ENCODE data around the gene SLC2A10.
A peak's percentile ranks its signal among the peaks of the same experiment; 100 is the strongest.

The SLC2A10 gene

GRCh38 chr20:46704714-46705377 is 4.6 kb upstream of the SLC2A10 start:
- DNase-seq = no peak

DNA sequence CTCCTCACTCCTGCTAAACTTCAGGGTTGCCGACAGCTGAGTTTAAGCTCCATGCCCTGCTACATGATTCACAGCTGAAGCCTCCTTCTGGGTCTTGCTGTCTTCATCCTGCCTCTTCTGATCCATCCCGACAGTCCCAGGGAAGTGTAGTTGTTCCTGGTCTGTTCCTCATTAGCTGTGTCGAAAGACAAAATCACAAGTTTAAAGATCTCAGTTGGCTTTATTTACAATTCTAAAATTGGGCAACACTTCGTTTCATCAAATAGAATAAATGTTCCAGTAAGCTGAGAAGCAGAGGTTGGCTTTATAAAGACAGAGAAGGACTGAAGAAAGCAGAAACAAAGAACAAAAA is 4.1 kb upstream of the SLC2A10 start:
- DNase-seq = no peak

DNA sequence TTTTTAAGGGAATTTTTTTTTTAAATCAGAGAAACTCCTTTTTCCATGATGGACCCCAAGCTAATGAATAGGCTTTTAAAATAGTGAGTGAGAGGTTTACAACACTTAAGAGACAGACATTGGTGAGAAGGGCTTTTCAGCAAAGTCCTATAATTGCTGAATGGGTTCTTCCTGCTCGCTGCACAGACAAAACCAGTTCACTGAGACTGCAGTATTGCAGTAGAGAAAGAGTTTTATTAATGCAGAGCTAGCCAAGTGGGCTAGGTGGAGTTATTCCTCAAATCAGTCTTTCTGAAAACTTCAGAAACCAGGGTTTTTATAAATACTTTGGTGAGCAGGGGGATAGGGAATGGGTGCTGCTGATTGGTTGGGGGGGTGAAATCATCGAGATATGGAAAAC is 3.2 kb upstream of the SLC2A10 start:
- DNase-seq = no peak

GRCh38 chr20:46708172-46708860 is 1.1 kb upstream of the SLC2A10 start:
- peak in 1 of 2 donors; percentile 12 for DNase-seq

GRCh38 chr20:46709055-46709458 is 392 bp upstream of the SLC2A10 start:
- no peak for DNase-seq

DNA sequence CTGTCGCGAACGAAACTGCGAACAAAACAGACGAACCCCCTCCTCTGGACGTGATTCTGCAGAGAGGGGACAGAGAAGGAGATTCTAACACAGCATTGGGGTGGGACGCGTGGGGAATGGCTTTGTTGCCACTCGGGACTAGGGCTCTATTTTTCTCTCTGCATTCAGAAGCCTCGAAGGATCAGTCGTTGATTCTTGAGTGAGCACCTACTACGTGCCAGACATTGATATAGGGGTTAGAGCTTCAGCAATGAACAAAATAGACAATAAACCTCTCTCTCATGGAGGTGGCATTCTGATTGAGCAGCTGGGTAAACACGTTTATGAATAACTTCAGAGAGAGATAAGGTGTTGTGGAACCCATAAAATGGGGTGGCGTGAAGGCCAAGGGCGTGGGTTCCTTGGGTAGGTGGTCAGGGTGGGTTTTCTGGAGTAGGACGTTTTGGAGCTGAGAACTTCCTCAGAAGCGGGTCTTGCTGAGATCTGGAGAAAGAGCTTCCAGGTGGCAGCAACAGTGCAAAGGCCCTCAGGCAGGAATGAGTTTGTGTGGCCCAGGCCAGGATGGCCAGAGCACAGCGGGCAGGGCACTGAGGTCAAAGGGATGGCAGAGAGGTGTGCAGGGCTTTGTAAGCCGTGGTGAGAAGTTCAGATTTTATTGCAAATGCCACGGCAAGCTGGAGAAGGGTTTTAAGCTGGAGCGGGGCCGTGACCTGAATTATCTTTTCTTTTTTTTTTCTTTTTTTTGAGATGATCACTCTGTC is 884 bp downstream of the SLC2A10 start:
- DNase-seq = no peak

- no peak for DNase-seq
Measured at GRCh38 chr20:46712056-46712636, 2.7 kb downstream of the SLC2A10 start.

- no peak for DNase-seq
Measured at GRCh38 chr20:46713957-46714834, 4.7 kb downstream of the SLC2A10 start.

DNA sequence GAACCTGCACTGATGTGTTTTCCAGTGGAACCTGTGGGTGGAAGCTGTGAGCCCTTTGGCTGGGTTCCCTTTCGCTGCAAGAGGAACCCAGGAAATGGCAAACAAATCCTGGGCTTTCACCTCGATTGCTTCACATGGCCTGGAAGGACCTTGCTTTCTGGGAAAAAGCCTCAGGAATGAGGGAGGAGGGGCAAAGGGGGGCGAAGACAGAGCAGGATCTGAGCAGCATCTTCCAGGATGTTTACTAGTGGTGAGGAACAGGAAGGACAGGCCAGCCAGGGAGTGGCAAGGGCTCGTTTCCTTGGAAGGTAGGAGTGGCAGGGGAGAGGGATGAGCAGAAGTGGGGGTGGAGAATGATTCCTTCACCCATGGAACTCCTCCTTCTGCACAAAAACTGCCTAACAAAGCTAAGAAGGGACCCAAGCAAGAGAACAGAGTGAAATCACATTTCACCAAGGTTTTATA is 5.9 kb downstream of the SLC2A10 start:
- no peak for DNase-seq

GRCh38 chr20:46717818-46718541 is 8.5 kb downstream of the SLC2A10 start:
- no peak for DNase-seq

- DNase-seq = no peak
Measured at GRCh38 chr20:46720019-46720418, 10.6 kb downstream of the SLC2A10 start.

DNA sequence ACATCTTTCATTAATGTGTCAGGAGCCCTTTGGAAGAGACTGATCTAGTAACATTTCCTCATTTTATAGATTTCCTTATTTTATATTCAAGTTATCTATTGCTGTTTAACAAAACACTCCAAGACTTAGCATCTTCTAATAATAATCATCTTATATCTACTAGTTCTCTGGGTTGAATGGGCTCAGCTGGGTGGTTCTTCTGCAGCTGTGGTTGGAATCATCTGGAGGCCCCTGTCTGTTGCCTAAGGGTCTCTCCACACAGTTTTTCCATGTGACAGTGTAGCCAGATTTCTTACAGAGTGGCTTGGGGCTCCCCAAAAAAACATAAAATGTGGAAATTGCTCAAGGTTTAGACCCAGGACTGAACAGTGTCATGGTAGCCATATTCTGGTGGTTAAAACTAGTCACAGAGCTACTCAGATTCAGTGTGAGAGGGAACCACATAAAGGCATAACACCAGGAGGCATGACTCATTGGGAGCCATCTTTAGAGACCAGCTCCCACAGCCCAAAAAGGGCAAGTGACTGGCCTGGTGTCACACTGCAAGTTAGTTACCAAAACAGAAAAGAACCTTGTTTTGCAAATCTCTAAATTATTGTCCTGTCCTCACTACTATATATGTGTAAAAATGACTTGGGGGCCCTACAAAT is 11.5 kb downstream of the SLC2A10 start:
- no peak for DNase-seq

GRCh38 chr20:46721476-46721875 is 12.0 kb downstream of the SLC2A10 start:
- no peak for DNase-seq

DNA sequence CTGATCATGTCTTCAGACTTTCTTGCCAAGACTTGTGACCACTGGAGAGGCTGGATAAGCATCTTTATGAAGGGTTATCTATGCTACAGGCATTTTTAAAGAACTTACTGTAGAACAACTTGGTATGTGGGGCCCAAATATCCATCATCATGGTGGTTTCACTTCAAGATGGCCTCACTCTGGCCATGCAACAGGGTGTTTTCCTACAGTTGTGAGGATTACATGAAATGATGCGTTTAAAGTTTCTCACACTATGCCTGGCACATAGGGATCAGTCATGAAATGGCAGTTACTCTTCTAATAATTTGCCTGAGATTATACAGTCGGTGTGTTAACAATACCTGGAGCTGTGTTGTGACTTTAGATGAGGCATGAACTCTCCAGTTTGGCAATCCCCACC is 13.0 kb downstream of the SLC2A10 start:
- DNase-seq = no peak

DNA sequence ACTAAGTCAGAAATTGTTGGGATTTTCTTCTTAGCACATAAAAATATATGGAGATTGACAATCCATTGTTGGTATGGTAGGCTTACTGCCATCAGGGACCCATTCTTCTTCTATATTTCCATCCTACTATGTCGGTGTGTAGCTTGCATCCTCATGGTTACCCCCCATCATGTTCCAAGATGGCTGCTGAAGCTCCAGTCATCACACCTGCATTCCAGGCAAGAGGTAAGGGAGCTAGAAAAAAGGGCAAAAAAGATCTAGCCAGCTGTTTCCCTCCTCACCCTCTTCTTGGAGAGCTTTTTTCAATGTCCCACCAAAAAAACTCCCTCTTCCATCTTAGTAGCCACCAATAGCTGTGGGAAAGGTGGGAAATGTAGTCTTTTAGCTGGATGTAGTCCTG is 13.6 kb downstream of the SLC2A10 start:
- DNase-seq = no peak

GRCh38 chr20:46724343-46724959 is 15.0 kb downstream of the SLC2A10 start:
- DNase-seq = no peak

DNA sequence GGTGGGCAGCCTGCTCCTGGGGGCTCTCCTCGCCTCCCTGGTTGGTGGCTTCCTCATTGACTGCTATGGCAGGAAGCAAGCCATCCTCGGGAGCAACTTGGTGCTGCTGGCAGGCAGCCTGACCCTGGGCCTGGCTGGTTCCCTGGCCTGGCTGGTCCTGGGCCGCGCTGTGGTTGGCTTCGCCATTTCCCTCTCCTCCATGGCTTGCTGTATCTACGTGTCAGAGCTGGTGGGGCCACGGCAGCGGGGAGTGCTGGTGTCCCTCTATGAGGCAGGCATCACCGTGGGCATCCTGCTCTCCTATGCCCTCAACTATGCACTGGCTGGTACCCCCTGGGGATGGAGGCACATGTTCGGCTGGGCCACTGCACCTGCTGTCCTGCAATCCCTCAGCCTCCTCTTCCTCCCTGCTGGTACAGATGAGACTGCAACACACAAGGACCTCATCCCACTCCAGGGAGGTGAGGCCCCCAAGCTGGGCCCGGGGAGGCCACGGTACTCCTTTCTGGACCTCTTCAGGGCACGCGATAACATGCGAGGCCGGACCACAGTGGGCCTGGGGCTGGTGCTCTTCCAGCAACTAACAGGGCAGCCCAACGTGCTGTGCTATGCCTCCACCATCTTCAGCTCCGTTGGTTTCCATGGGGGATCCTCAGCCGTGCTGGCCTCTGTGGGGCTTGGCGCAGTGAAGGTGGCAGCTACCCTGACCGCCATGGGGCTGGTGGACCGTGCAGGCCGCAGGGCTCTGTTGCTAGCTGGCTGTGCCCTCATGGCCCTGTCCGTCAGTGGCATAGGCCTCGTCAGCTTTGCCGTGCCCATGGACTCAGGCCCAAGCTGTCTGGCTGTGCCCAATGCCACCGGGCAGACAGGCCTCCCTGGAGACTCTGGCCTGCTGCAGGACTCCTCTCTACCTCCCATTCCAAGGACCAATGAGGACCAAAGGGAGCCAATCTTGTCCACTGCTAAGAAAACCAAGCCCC is 16.0 kb downstream of the SLC2A10 start:
- no peak for DNase-seq

GRCh38 chr20:46731770-46732169 is 22.3 kb downstream of the SLC2A10 start:
- DNase-seq = no peak

- no peak for DNase-seq
Measured at GRCh38 chr20:46735436-46735835, 26.0 kb downstream of the SLC2A10 start.

Data from stimulated activated CD4-positive, alpha-beta T cell treated with anti-CD3 and anti-CD28 coated beads, Interleukin-2, amount 100 ng/mL, for 48 hours (primary cell).